ENCODE data around the gene FAM47C. TPM values are rescaled to one million over a fixed set of nuclear protein-coding genes. Genes with fewer than 3 reads are reported as not detected.
"Not testable (repeated sequence)": the region's sequence is repeated elsewhere in the genome, so short reads cannot be mapped to it uniquely, and the experiment has no call there.

FAM47C gene
- total RNA-seq, 3 donors from 2014 or later (not counting 1 experiment from before 2014, with no cell fraction given) = not detected

DNA sequence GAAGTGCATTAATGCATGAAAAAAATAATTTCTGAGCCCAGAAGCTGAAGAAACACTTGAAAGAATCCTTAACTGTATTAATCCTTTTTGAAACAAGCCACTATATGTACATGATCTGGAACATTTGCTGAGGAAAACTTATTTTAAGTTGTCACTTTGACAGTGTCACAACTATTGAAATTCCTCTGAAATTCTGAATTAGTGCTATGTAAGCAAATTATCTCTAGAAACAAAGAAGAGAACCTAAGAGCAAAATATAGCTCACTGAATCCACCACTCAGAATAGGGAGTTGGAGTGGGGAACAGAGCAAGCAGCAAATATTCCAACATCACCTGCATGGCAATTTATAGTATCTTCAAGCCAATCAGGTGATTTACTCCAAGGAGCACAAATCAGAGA, 34.6 kb upstream of the FAM47C start:
- ATAC-seq = no peak
- no peaks in the 10 kb centered on the region for H3K27me3 ChIP-seq (ENCODE audit: control insufficient read depth, insufficient read depth, low read length)
- Mint-ChIP-seq H3K27me3 (ENCODE audit: low read depth in 2 of 2) (no peaks in the 10 kb centered on the region), H3K9me3 (peaks cover 0 to 2% of the 10 kb centered on the region in 2 donors), H3K4me3 (no peak overlapping the region), H3K4me1 (no peaks in the 10 kb centered on the region), H3K36me3 (no peaks in the 10 kb centered on the region), H3K27ac (no peak overlapping the region)
- H3K4me1 ChIP-seq (ENCODE audit: control insufficient read depth, insufficient read depth, low read length) = no peaks in the 10 kb centered on the region
- no peak for DNase-seq
- H3K36me3 ChIP-seq (ENCODE audit: control insufficient read depth, insufficient read depth, low read length) = no peaks in the 10 kb centered on the region
- intact Hi-C loops (cut with micrococcal nuclease) = no loop called here
- no peak overlapping the region for H3K27ac ChIP-seq (ENCODE audit: low read length)
- H3K9me3 ChIP-seq (ENCODE audit: control insufficient read depth, insufficient read depth, low read length) = no peaks in the 10 kb centered on the region
- TF ChIP-seq, protein P1, sequence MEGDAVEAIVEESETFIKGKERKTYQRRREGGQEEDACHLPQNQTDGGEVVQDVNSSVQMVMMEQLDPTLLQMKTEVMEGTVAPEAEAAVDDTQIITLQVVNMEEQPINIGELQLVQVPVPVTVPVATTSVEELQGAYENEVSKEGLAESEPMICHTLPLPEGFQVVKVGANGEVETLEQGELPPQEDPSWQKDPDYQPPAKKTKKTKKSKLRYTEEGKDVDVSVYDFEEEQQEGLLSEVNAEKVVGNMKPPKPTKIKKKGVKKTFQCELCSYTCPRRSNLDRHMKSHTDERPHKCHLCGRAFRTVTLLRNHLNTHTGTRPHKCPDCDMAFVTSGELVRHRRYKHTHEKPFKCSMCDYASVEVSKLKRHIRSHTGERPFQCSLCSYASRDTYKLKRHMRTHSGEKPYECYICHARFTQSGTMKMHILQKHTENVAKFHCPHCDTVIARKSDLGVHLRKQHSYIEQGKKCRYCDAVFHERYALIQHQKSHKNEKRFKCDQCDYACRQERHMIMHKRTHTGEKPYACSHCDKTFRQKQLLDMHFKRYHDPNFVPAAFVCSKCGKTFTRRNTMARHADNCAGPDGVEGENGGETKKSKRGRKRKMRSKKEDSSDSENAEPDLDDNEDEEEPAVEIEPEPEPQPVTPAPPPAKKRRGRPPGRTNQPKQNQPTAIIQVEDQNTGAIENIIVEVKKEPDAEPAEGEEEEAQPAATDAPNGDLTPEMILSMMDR (IDR thresholded peaks at IDR 0.05) = no peak
- H3K4me3 ChIP-seq (ENCODE audit: low read length) = no peak overlapping the region

DNA sequence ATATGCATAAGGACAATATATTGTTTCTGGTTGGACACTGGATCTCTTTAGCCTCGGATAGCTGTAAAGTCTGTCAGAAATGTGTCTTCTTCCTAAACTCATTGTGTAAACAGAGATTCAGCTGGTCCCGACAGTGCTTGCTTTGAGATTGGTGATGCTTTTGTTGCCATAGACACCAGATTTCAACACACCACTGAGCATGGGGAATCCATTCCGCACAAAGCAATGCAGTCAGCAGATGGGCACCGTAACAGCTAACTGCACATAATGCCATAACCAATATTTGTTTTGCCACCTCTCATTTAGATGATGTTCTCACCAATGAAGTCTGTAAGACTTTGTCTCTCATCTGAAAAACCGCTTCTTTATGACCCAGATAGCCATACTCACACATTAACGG, 33.3 kb upstream of the FAM47C start:
- TF ChIP-seq, protein P1 (IDR thresholded peaks at IDR 0.05) = no peak
- DNase-seq = no peak

DNA sequence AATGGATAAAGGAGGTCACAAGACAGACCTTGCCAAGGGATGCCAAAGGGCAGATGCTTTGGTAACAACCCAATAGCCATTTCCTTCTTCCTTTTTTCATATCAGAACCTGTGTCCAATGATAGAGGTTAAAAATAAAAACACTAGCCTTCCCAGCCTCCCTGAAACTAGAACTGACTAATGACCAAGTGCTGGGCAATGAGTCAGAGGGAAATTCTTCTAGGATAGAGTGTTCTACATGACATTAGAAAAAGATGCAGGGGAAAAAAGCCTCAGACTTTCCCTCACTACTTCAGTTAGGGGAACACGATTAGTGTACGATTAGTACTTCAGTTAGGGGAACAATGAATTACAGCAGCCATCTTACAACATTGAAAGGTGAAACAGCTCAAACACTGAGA, 29.3 kb upstream of the FAM47C start:
- ATAC-seq (no peak), DNase-seq (no peak)
- Histone ChIP-seq H3K27me3 (ENCODE audit: control insufficient read depth, insufficient read depth, low read length) (no peaks in the 10 kb centered on the region), H3K4me1 (ENCODE audit: control insufficient read depth, insufficient read depth, low read length) (no peaks in the 10 kb centered on the region), H3K36me3 (ENCODE audit: control insufficient read depth, insufficient read depth, low read length) (no peaks in the 10 kb centered on the region), H3K27ac (ENCODE audit: low read length) (no peak overlapping the region), H3K9me3 (ENCODE audit: control insufficient read depth, insufficient read depth, low read length) (no peaks in the 10 kb centered on the region), H3K4me3 (ENCODE audit: low read length) (no peak overlapping the region)
- H3K9me3 Mint-ChIP-seq = peaks cover 0 to 2% of the 10 kb centered on the region in 2 donors
- TF ChIP-seq, protein P1 (IDR thresholded peaks at IDR 0.05) = no peak
- no CpG with 5 or more reads among the region's 2 CpGs for WGBS (ENCODE audit: insufficient coverage)
- no peaks in the 10 kb centered on the region for H3K27me3 Mint-ChIP-seq (ENCODE audit: low read depth in 2 of 2)
- intact Hi-C loops (cut with micrococcal nuclease) = no loop called here
- no peak overlapping the region for H3K4me3 Mint-ChIP-seq
- no peaks in the 10 kb centered on the region for H3K4me1 Mint-ChIP-seq
- H3K27ac Mint-ChIP-seq = no peak overlapping the region
- no peaks in the 10 kb centered on the region for H3K36me3 Mint-ChIP-seq

More for the DNA sequence above, 33.3 kb upstream of the FAM47C start:
- Mint-ChIP-seq H3K4me1 (no peaks in the 10 kb centered on the region), H3K36me3 (no peaks in the 10 kb centered on the region), H3K27ac (no peak overlapping the region), H3K4me3 (no peak overlapping the region), H3K27me3 (ENCODE audit: low read depth in 2 of 2) (no peaks in the 10 kb centered on the region), H3K9me3 (peaks cover 0 to 2% of the 10 kb centered on the region in 2 donors)
- no peak for ATAC-seq
- Histone ChIP-seq H3K36me3 (ENCODE audit: control insufficient read depth, insufficient read depth, low read length) (no peaks in the 10 kb centered on the region), H3K4me1 (ENCODE audit: control insufficient read depth, insufficient read depth, low read length) (no peaks in the 10 kb centered on the region), H3K4me3 (ENCODE audit: low read length) (no peak overlapping the region), H3K27me3 (ENCODE audit: control insufficient read depth, insufficient read depth, low read length) (no peaks in the 10 kb centered on the region), H3K27ac (ENCODE audit: low read length) (no peak overlapping the region), H3K9me3 (ENCODE audit: control insufficient read depth, insufficient read depth, low read length) (no peaks in the 10 kb centered on the region)
- 96% methylated on average over 4 of the region's 6 CpGs for WGBS (ENCODE audit: insufficient coverage)
- intact Hi-C loops (cut with micrococcal nuclease) = no loop called here

DNA sequence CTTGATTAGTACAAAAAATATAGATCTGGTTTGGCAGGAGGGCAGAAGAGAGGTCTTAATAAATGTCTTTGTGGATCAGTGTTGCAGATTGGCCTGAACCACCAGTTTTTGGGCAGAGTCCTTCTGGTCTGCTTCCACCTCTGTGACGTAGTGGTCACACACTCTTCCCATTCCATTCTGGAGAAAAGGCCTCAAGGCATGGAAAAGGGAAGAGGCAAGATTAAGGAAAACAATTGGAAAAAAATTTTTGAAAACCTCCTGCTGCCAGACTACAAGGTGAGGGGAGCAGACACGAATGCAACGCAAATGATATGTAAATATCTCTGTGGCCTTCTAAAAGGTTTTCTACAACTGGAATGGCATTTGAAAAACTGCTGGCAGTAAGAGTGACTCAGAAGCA, 24.3 kb upstream of the FAM47C start:
- Mint-ChIP-seq H3K27ac (no peak overlapping the region), H3K36me3 (no peaks in the 10 kb centered on the region), H3K27me3 (ENCODE audit: low read depth in 2 of 2) (peaks cover 6 to 8% of the 10 kb centered on the region in 2 donors), H3K9me3 (peaks cover 0 to 2% of the 10 kb centered on the region in 2 donors), H3K4me1 (peaks cover 0 to 5% of the 10 kb centered on the region in 2 donors), H3K4me3 (no peak overlapping the region)
- Histone ChIP-seq H3K4me3 (ENCODE audit: low read length) (no peak overlapping the region), H3K9me3 (ENCODE audit: control insufficient read depth, insufficient read depth, low read length) (no peaks in the 10 kb centered on the region), H3K4me1 (ENCODE audit: control insufficient read depth, insufficient read depth, low read length) (no peaks in the 10 kb centered on the region), H3K27ac (ENCODE audit: low read length) (no peak overlapping the region), H3K36me3 (ENCODE audit: control insufficient read depth, insufficient read depth, low read length) (no peaks in the 10 kb centered on the region), H3K27me3 (ENCODE audit: control insufficient read depth, insufficient read depth, low read length) (no peaks in the 10 kb centered on the region)
- no peak for ATAC-seq
- no peak for DNase-seq
- intact Hi-C loops (cut with micrococcal nuclease) = no loop called here
- TF ChIP-seq, protein P1 (IDR thresholded peaks at IDR 0.05) = no peak
- 73% methylated on average over 2 of the region's 3 CpGs for WGBS (ENCODE audit: insufficient coverage)

DNA sequence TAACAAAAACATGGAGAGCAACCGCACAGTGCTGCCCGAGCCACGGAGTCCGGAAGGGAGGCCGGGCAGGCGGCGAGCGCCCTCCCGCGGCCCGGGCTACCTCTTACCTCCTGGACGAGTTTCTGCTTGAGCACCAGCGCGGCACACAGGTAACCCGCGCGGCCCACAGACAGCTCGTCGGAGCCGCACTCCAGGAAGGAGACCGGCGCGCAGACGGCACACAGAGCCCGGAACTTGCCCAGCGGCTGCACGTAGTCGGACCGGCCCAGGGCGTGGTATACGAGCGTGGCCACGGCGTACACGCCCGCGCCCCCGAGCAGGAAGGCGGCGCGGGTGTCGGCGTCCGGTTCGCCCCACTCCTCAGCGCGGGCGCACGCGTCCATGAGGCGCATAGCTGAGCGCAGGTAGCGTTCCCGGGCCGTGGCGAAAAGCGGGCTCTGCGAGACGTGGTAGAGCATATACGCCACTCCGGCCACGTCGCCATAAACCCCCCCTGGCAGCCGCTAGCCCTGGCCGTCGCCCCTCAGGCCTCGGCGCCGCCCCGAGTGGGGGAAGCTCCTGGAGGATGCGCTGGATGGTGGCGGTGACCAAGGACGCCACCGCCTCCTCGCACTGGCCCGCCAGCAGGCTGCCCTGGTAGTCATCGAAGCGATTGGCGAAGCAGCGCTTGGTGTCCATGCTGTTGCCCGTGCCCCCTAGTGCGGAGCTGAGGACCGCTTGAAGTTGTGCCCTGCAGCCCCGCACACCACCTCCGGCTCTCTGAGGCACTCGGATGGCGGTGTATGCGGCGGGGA, 22.6 kb upstream of the FAM47C start:
- H3K36me3 Mint-ChIP-seq; DNase-seq; H3K27me3 ChIP-seq (ENCODE audit: control insufficient read depth, insufficient read depth, low read length); H3K27me3 Mint-ChIP-seq (ENCODE audit: low read depth in 2 of 2); H3K9me3 ChIP-seq (ENCODE audit: control insufficient read depth, insufficient read depth, low read length); intact Hi-C loops (cut with micrococcal nuclease); H3K4me1 ChIP-seq (ENCODE audit: control insufficient read depth, insufficient read depth, low read length); H3K4me1 Mint-ChIP-seq; H3K27ac ChIP-seq (ENCODE audit: low read length); H3K4me3 ChIP-seq (ENCODE audit: low read length); H3K36me3 ChIP-seq (ENCODE audit: control insufficient read depth, insufficient read depth, low read length); H3K9me3 Mint-ChIP-seq: not testable (repeated sequence)
- 6% methylated on average over 63 of the region's 89 CpGs for WGBS (ENCODE audit: insufficient coverage)
- Mint-ChIP-seq H3K27ac (peak overlapping the region in 1 of 2 donors; percentile 31), H3K4me3 (peak overlapping the region; percentile 5)
- peak; percentile 47 to 64 (median 48) for ATAC-seq
